ENCODE measurements around the gene MECR.

- TF ChIP-seq REST (IDR thresholded peaks at IDR 0.05; ENCODE audit: insufficient read depth in 1 of 2, low read depth in 2 of 2, low read length in 2 of 2), result no peak
- no peak for TF ChIP-seq POLR2AphosphoS5 (IDR thresholded peaks at IDR 0.05; ENCODE audit: low read depth, low read length)
These were observed 47.4 kb upstream of the MECR start for GRCh38 chr1:29278124-29278523.

Measured in PFSK-1 (cell line).